Activated CD8-positive, alpha-beta T cell treated with anti-CD3 and anti-CD28 coated beads for 36 hours (primary cell): ENCODE results near the gene TTC23. TPM values are rescaled to one million over a fixed set of nuclear protein-coding genes. Genes with fewer than 3 reads are reported as not detected.

Source experiments
- ATAC-seq: fragments of 200-7000 bp; cut with Tn5 transposase; one replicate; pipeline ENCODE4 v1.10.0; 2021; ENCODE audit warnings: mild to moderate bottlenecking, moderate library complexity
- CTCF ChIA-PET: fragments of 350-600 bp; sonication (Branson Sonifier 250); formaldehyde crosslinking; loops from one replicate; lab custom pipeline; 2021; ENCODE audit warnings: antibody characterized with exemption; lab: Charles Lee
- POLR2A ChIA-PET: fragments of 350-600 bp; sonication (Branson Sonifier 250); formaldehyde crosslinking; loops from one replicate; lab custom pipeline; 2021; ENCODE audit warnings: antibody characterized with exemption; lab: Charles Lee
- DNase-seq: peaks from one replicate; pipeline ENCODE4 v3.0.0-alpha.2; 2020
- H3K27ac Mint-ChIP-seq: one replicate; pipeline ENCODE4 v1.8.0; 2021; ENCODE audit warnings: mild to moderate bottlenecking, mixed read lengths
- H3K27me3 Mint-ChIP-seq: one replicate; pipeline ENCODE4 v1.8.0; 2021; ENCODE audit warnings: mixed read lengths
- H3K36me3 Mint-ChIP-seq: one replicate; pipeline ENCODE4 v1.8.0; 2021; ENCODE audit warnings: low read depth, mixed read lengths
- H3K4me1 Mint-ChIP-seq: one replicate; pipeline ENCODE4 v1.8.0; 2021; ENCODE audit warnings: low read depth, mixed read lengths
- H3K4me3 Mint-ChIP-seq: one replicate; pipeline ENCODE4 v1.8.0; 2021; ENCODE audit warnings: mild to moderate bottlenecking, moderate library complexity, mixed read lengths
- H3K9me3 Mint-ChIP-seq: one replicate; pipeline ENCODE4 v1.8.0; 2021; ENCODE audit warnings: mixed read lengths
- intact Hi-C: fragments of 100-400 bp; cut with micrococcal nuclease; formaldehyde crosslinking; loops from one replicate; pipeline ENCODE4 v1.10.0; 2022
- total RNA-seq, 2 experiments: library from RNA; stranded (reverse); gene quantifications; one replicate each; pipeline ENCODE4 v1.2.3, GENCODE V29; 2021
- TF ChIP-seq, protein P1 (sequence below): fragments of 200-600 bp; IDR thresholded peaks from one replicate; pipeline ENCODE4 v1.8.0; 2022; ENCODE audit warnings: antibody characterized with exemption, mild to moderate bottlenecking

TTC23 gene
- total RNA-seq, 2 experiments from 2014 or later = 4.3 to 4.4 TPM

- POLR2A ChIA-PET = no interaction called here
- Mint-ChIP-seq H3K27me3 (no peaks in the 10 kb centered on the region), H3K36me3 (no peaks in the 10 kb centered on the region)
Measured at GRCh38 chr15:99176757-99177156, 72.6 kb downstream of the TTC23 start.

GRCh38 chr15:99174567-99175395, 74.6 kb downstream of the TTC23 start:
- ATAC-seq = no peak

More at GRCh38 chr15:99176757-99177156, 72.6 kb downstream of the TTC23 start:
- H3K4me3 Mint-ChIP-seq = no peak overlapping the region
- no peaks in the 10 kb centered on the region for H3K4me1 Mint-ChIP-seq
- ATAC-seq = no peak
- CTCF ChIA-PET = no interaction called here
- intact Hi-C loops = no loop called here
- DNase-seq = no peak
- no peak overlapping the region for H3K27ac Mint-ChIP-seq
- H3K9me3 Mint-ChIP-seq = no peaks in the 10 kb centered on the region
- TF ChIP-seq, protein P1, sequence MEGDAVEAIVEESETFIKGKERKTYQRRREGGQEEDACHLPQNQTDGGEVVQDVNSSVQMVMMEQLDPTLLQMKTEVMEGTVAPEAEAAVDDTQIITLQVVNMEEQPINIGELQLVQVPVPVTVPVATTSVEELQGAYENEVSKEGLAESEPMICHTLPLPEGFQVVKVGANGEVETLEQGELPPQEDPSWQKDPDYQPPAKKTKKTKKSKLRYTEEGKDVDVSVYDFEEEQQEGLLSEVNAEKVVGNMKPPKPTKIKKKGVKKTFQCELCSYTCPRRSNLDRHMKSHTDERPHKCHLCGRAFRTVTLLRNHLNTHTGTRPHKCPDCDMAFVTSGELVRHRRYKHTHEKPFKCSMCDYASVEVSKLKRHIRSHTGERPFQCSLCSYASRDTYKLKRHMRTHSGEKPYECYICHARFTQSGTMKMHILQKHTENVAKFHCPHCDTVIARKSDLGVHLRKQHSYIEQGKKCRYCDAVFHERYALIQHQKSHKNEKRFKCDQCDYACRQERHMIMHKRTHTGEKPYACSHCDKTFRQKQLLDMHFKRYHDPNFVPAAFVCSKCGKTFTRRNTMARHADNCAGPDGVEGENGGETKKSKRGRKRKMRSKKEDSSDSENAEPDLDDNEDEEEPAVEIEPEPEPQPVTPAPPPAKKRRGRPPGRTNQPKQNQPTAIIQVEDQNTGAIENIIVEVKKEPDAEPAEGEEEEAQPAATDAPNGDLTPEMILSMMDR = no peak

DNA sequence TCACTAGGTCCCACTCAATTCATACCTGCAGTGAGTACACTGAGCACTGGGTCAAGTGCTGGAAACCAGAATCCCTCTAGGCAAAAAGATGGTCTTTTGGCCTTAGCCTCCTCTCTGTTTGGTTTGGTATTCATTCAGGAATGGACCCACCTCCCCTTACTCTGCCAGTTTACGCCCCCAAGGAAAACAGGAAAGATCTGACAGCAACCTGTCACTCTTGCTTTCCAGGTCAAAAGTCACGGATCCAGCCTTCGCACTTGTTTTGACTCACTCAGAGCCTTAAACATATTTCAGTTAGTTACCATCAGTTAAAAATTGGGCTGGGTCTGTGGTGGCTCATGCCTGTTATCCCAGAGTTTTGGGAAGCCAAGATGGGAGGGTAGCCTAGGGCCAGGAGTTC, 76.4 kb downstream of the TTC23 start:
- TF ChIP-seq, protein P1 = no peak
- Mint-ChIP-seq H3K9me3 (no peaks in the 10 kb centered on the region), H3K4me1 (no peaks in the 10 kb centered on the region), H3K27ac (no peak overlapping the region), H3K36me3 (no peaks in the 10 kb centered on the region), H3K27me3 (no peaks in the 10 kb centered on the region), H3K4me3 (no peak overlapping the region)
- no peak for ATAC-seq
- no peak for DNase-seq
- ChIA-PET POLR2A (no interaction called here), CTCF (no interaction called here)
- intact Hi-C loops = no loop called here

More at GRCh38 chr15:99174567-99175395, 74.6 kb downstream of the TTC23 start:
- DNase-seq = no peak
- H3K27ac Mint-ChIP-seq = no peak overlapping the region
- ChIA-PET POLR2A (no interaction called here), CTCF (no interaction called here)
- no peak overlapping the region for H3K4me3 Mint-ChIP-seq
- TF ChIP-seq, protein P1 = no peak
- no peaks in the 10 kb centered on the region for H3K4me1 Mint-ChIP-seq
- intact Hi-C loops = no loop called here
- H3K9me3 Mint-ChIP-seq = no peaks in the 10 kb centered on the region
- H3K36me3 Mint-ChIP-seq = no peaks in the 10 kb centered on the region
- H3K27me3 Mint-ChIP-seq = no peaks in the 10 kb centered on the region

DNA sequence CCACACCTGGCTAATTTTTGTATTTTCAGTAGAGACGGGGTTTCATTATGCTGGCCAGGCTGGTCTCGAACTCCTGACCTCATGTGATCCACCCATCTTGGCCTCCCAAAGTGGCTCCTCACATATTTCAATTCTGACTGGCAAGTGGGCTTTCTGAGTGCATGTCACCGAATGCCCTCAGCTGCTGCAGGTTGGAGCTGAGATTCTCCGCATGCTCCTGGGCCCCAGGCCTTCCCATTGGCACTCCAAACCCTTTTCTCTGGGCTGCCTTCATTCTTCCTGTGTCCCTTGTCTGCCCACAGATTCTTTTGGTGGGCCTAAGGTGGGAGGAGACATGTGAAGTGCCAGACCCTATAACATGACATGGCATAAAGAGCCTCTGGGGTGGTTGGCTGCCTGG, 77.2 kb downstream of the TTC23 start:
- no peak for ATAC-seq
- DNase-seq = no peak
- no peaks in the 10 kb centered on the region for H3K9me3 Mint-ChIP-seq
- POLR2A ChIA-PET = no interaction called here
- no peak overlapping the region for H3K27ac Mint-ChIP-seq
- no peaks in the 10 kb centered on the region for H3K27me3 Mint-ChIP-seq
- TF ChIP-seq, protein P1 = no peak
- no peak overlapping the region for H3K4me3 Mint-ChIP-seq
- no peaks in the 10 kb centered on the region for H3K4me1 Mint-ChIP-seq
- CTCF ChIA-PET = no interaction called here
- intact Hi-C loops = no loop called here
- no peaks in the 10 kb centered on the region for H3K36me3 Mint-ChIP-seq

- Mint-ChIP-seq H3K36me3 (no peaks in the 10 kb centered on the region), H3K27me3 (no peaks in the 10 kb centered on the region), H3K27ac (no peak overlapping the region), H3K4me1 (no peaks in the 10 kb centered on the region), H3K4me3 (no peak overlapping the region), H3K9me3 (no peaks in the 10 kb centered on the region)
- intact Hi-C loops = no loop called here
- ATAC-seq = no peak
- TF ChIP-seq, protein P1 = no peak
- no peak for DNase-seq
- ChIA-PET POLR2A (no interaction called here), CTCF (no interaction called here)
Measured at GRCh38 chr15:99170476-99171065, 78.8 kb downstream of the TTC23 start.
